ENCODE results near the gene AIF1. TPM values are rescaled to one million over a fixed set of nuclear protein-coding genes. Genes with fewer than 3 reads are reported as not detected.

AIF1 gene
- total RNA-seq, 1 donor from 2014 or later, result 6.7 TPM

- DNase-seq (ENCODE audit: low spot score), result no peak
These were observed 5.7 kb downstream of the AIF1 start, which contains the start of gene PRRC2A for GRCh38 chr6:31620586-31621319. TSS of gene PRRC2A (plus strand) at chr6:31620715. CDS start at chr6:31622790, 2,075 bp downstream.

DNA sequence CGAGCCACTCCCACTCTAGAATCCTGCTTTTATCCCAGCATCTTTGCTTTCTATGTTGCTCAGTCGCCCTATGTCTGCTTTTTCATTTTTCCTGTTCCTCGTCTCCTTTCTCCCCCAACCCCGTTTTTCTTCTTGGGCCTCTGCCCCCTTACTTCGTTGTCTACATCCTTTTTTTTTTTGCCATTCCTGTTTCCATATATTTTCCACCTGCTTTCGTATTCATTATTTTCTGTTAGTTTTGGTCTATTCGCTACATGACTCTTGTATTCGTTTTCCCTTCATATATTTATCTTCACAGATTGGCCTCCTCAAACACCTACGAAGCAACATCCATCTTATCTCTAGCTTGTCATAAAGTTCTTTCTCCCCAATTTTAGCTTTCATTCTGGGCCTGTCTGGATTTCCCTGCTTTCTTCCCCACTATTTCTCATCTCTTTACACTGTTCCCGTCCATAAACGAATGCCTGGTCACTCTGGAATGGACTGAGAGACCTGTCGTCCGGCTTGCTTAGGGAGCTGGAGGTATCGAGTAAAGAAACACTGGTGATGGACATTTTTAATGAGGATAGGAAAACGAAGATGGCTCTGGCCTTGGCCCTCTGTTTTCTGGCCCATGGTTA, 6.4 kb downstream of the AIF1 start:
- DNase-seq (ENCODE audit: low spot score), result no peak

- no peak for DNase-seq (ENCODE audit: low spot score)
These were observed 7.0 kb downstream of the AIF1 start for GRCh38 chr6:31621991-31622390.

GRCh38 chr6:31622684-31623091, 7.7 kb downstream of the AIF1 start:
- DNase-seq (ENCODE audit: low spot score), result peak; percentile 77

GRCh38 chr6:31624070-31624469, 9.0 kb downstream of the AIF1 start:
- DNase-seq (ENCODE audit: low spot score), result no peak

GRCh38 chr6:31626952-31627351, 11.9 kb downstream of the AIF1 start:
- no peak for DNase-seq (ENCODE audit: low spot score)

- DNase-seq (ENCODE audit: low spot score), result no peak
These were observed 12.8 kb downstream of the AIF1 start for GRCh38 chr6:31627690-31628287.

DNA sequence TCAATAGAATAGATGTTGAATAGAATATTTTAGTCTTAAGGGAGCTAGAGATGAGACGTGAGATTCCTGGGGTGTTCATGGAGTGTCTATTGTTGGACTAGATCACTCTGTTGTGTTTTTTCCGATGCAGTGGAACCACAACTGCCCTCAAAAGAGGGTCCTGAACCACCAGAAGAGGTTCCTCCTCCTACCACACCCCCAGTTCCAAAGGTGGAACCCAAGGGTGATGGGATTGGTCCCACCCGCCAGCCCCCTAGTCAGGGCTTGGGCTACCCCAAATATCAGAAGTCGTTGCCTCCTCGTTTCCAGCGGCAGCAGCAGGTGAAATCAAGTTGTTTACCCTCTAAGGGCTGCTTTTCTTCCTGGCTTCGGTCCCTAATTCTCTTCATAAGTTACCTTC, 14.0 kb downstream of the AIF1 start:
- no peak for DNase-seq (ENCODE audit: low spot score)

- DNase-seq (ENCODE audit: low spot score), result no peak
These were observed 15.3 kb downstream of the AIF1 start for GRCh38 chr6:31630177-31630934.

DNA sequence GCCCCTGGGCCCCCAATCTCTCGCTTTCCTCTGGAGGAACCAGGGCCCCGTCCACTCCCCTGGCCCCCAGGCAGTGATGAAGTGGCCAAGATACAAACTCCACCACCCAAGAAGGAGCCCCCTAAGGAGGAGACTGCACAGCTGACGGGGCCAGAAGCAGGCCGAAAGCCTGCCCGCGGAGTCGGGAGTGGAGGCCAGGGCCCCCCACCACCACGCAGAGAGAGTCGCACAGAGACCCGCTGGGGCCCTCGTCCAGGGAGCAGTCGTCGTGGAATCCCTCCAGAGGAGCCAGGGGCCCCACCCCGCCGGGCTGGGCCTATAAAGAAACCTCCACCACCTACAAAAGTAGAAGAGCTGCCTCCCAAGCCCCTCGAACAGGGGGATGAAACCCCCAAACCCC, 16.2 kb downstream of the AIF1 start:
- DNase-seq (ENCODE audit: low spot score), result no peak

DNA sequence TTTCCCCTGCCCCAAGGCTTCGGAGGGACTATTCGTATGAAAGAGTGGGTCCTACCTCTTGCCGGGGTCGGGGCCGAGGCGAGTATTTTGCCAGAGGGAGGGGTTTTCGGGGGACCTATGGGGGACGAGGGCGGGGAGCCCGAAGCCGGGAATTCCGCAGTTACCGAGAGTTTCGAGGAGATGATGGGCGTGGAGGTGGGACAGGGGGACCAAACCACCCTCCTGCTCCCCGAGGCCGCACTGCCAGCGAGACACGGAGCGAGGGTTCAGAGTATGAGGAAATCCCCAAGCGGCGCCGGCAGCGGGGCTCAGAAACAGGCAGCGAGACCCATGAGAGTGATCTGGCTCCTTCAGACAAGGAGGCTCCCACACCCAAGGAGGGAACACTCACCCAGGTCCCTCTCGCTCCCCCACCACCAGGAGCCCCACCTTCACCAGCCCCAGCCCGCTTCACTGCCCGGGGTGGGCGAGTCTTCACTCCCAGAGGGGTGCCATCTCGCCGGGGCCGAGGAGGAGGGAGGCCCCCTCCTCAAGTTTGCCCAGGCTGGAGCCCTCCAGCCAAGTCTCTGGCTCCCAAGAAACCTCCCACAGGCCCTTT, 16.7 kb downstream of the AIF1 start:
- DNase-seq (ENCODE audit: low spot score), result no peak

GRCh38 chr6:31632279-31632946, 17.4 kb downstream of the AIF1 start:
- DNase-seq (ENCODE audit: low spot score), result no peak

DNA sequence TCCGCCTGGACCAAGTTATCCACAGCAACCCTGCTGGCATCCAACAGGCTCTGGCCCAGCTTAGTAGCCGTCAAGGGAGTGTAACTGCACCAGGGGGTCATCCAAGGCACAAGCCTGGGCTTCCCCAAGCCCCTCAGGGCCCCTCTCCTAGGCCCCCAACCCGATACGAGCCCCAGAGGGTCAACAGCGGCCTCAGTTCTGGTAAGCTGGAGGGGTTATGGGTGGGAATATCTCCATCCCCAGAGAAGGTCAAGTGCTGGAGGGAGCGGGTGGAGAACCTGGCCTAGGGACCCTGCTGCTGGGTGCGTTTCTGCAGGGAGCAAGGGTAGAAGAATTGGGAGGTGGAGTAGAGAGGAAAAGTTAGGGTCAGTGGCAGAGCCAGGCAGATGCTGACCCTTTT, 18.4 kb downstream of the AIF1 start:
- DNase-seq (ENCODE audit: low spot score), result no peak

- no peak for DNase-seq (ENCODE audit: low spot score)
These were observed 19.1 kb downstream of the AIF1 start for GRCh38 chr6:31634131-31634530.

DNA sequence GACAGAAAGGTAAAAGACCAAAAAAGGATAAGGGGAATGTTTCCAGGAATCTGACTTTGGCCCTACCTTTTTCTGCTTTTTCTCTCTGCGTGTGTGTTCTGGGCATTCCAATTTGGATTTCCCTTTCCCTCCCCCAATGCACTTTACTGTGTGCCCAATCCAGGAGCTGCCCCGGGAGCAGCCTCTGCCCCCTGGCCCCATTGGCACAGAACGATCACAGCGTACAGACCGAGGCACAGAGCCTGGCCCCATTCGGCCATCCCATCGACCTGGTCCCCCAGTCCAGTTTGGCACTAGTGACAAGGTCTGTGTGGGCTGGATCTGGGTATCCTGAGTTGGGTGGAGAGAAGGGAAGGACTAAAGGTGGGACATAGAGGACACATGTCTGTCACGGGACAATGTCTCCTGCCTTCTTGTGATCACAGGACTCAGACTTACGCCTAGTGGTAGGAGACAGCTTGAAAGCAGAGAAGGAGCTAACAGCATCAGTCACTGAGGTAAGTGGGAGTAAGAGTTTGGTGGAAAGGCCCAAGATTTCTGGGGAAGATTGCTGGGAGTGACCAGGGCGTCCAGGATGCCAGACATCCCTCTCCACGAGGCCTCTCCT, 20.0 kb downstream of the AIF1 start:
- DNase-seq (ENCODE audit: low spot score), result no peak

- DNase-seq (ENCODE audit: low spot score), result no peak
These were observed 21.9 kb downstream of the AIF1 start for GRCh38 chr6:31636698-31637596.

DNA sequence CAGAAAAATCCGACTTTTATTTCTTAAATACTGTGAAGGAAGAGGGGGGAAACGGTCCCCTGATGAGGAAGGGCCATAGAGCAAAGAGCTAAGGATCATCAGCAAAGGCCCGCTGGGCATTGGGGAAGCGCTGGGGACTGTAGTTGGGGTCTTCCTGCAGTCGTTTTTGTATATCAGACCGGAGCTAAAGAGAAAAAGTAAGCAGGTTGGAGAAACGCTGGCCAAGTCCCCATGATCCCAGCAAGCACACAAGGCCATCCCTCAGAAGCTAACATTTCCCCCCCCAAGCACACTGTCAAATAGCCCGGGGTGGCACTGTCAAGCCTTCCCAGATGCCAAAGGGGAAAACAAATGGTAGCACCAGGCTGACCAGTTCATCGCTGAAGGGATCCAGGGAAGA, 24.0 kb downstream of the AIF1 start:
- DNase-seq (ENCODE audit: low spot score), result no peak

- DNase-seq (ENCODE audit: low spot score), result no peak
These were observed 24.4 kb downstream of the AIF1 start for GRCh38 chr6:31639449-31639861.

DNA sequence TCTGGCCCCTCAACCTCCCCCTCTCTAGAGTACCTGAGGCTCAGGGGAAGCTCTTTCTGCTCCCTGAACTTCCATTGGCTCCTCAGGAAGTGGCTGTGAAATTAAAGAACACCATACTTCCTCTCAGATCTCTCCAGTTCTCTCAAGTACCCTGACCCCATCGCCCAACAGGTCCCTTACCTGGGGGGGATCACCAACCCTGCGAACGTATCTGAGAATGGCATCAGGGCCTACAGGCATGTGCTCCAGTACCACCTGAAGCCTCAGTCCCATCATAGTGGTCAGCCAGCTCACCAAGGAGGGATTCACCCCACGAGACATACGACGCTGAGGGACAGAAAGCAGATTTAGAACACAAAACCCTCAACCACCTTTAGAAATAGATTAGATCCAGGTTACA, 25.6 kb downstream of the AIF1 start:
- DNase-seq (ENCODE audit: low spot score), result no peak

DNA sequence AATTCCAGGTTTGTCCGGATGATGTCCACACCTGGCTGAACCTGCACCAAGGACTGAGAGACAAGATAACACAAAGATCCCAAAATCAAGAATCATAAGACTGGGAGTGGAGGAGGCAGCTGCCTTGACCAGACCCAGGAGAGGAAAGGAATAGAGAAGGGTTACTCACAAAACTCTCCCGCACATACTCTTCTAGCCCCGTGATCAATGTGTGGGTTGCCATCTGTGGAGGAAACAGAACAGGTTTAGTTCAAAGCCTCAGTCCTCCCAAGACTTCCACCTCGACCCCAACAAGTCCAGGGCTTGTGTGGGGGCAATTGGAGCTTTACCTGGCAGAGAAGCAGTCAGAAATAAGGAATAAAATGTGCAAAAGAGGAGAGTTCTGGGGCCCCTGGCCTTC, 26.3 kb downstream of the AIF1 start:
- no peak for DNase-seq (ENCODE audit: low spot score)
